H1 (cell line): Measurements from ENCODE around the gene CCL26. TPM values are rescaled to one million over a fixed set of nuclear protein-coding genes. Genes with fewer than 3 reads are reported as not detected.

ENCODE experiments used
- CTCF ChIA-PET: fragments of 300-600 bp; sonication (Branson Sonifier 250); formaldehyde crosslinking; loops from one replicate; lab custom pipeline; 2021; ENCODE audit not compliant: partially characterized antibody; lab: Charles Lee
- POLR2A ChIA-PET: fragments of 300-600 bp; sonication (Branson Sonifier 250); formaldehyde crosslinking; loops from one replicate; lab custom pipeline; 2021; ENCODE audit warnings: inconsistent platforms; ENCODE audit not compliant: partially characterized antibody; lab: Charles Lee
- DNase-seq, 2 experiments: peaks; one replicate each; pipeline versions ENCODE4 v3.0.0 to v3.0.0-alpha.2; 2010 to 2022; ENCODE audit warnings: low spot score in 2 of 2, low read depth in 1 of 2, mixed read lengths in 1 of 2
- FAIRE-seq: peaks from 2 replicates; lab custom pipeline; 2011; peaks lifted over from hg19 to GRCh38; lab: Jason Lieb, UNC
- H2AFZ ChIP-seq: 2 replicates; pipeline ENCODE4 v1.8.1; 2012; ENCODE audit warnings: low read length, inconsistent platforms
- H2AK5ac ChIP-seq: 2 replicates; pipeline ENCODE4 v1.6.1; 2013; ENCODE audit warnings: low read depth, low read length
- H2BK120ac ChIP-seq: replicated peaks from 2 replicates; pipeline ENCODE3; 2013; ENCODE audit warnings: low read depth, low read length, inconsistent platforms
- H2BK12ac ChIP-seq: 2 replicates; pipeline ENCODE4 v1.6.1; 2013; ENCODE audit warnings: low read depth, low read length
- H2BK15ac ChIP-seq: 2 replicates; pipeline ENCODE4 v1.6.1; 2013; ENCODE audit warnings: low read length
- H2BK20ac ChIP-seq: 2 replicates; pipeline ENCODE4 v1.6.1; 2013; ENCODE audit warnings: low read length
- H2BK5ac ChIP-seq: 2 replicates; pipeline ENCODE4 v1.6.1; 2013; ENCODE audit warnings: low read depth, low read length
- H3K14ac ChIP-seq: 2 replicates; pipeline ENCODE4 v1.6.1; 2013; ENCODE audit warnings: inconsistent platforms; ENCODE audit not compliant: insufficient read length
- H3K18ac ChIP-seq: 2 replicates; pipeline ENCODE4 v1.6.1; 2013; ENCODE audit warnings: low read length; ENCODE audit errors: extremely low read depth
- H3K23ac ChIP-seq: 2 replicates; pipeline ENCODE4 v1.6.1; 2013; ENCODE audit warnings: inconsistent platforms; ENCODE audit not compliant: insufficient read length
- H3K23me2 ChIP-seq: 2 replicates; pipeline ENCODE4 v1.6.1; 2013; ENCODE audit warnings: low read depth, low read length
- H3K27ac ChIP-seq: 2 replicates; pipeline ENCODE4 v1.6.1; 2011; ENCODE audit warnings: low read depth, low read length, inconsistent platforms
- H3K27me3 ChIP-seq, 4 experiments: replicated peaks in 1 of 4; 1 replicate in 1 of 4; 2 replicates in 3 of 4; pipeline versions ENCODE4 v1.6.1 to v1.8.1; 2011 to 2013; ENCODE audit warnings: low read length in 3 of 4, mild to moderate bottlenecking in 3 of 4, inconsistent platforms in 2 of 4, mixed read lengths in 2 of 4, moderate library complexity in 1 of 4; ENCODE audit not compliant: control insufficient read depth in 3 of 4, insufficient read depth in 3 of 4; ENCODE audit errors: extremely low read depth in 1 of 4
- H3K36me3 ChIP-seq, 4 experiments: 2 replicates each; pipeline versions ENCODE4 v1.6.1 to v1.8.1; 2011 to 2013; ENCODE audit warnings: mild to moderate bottlenecking in 4 of 4, low read length in 3 of 4, moderate library complexity in 2 of 4, control low read depth in 1 of 4, inconsistent platforms in 1 of 4; ENCODE audit not compliant: insufficient read depth in 4 of 4, control insufficient read depth in 2 of 4
- H3K4ac ChIP-seq: replicated peaks from 2 replicates; pipeline ENCODE3; 2013; ENCODE audit warnings: low read length, low read depth, mixed read lengths, inconsistent platforms; ENCODE audit not compliant: insufficient read length
- H3K4me1 ChIP-seq, 4 experiments: replicated peaks in 1 of 4; 1 replicate in 1 of 4; 2 replicates in 3 of 4; pipeline versions ENCODE4 v1.6.1 to v1.8.1; 2011 to 2013; ENCODE audit warnings: low read length in 3 of 4, inconsistent platforms in 2 of 4, mixed read lengths in 1 of 4; ENCODE audit not compliant: insufficient read depth in 4 of 4, control insufficient read depth in 3 of 4
- H3K4me2 ChIP-seq, 2 experiments: 2 replicates each; pipeline versions ENCODE4 v1.6.1 to v1.8.1; 2011 to 2013; ENCODE audit warnings: low read depth in 2 of 2, low read length in 2 of 2, control low read depth in 1 of 2, inconsistent platforms in 1 of 2, mild to moderate bottlenecking in 1 of 2; ENCODE audit not compliant: insufficient read depth in 1 of 2
- H3K4me3 ChIP-seq, 4 experiments: fragments of 200-600, 300-600 bp in 1 of 4; sonication (generic), shearing (Covaris generic), sonication (Bioruptor Twin) in 1 of 4; 2 replicates each; pipeline versions ENCODE4 v1.5.1 to v1.8.1; 2011 to 2016; ENCODE audit warnings: low read length in 4 of 4, low read depth in 3 of 4, control low read depth in 2 of 4, inconsistent platforms in 2 of 4, mild to moderate bottlenecking in 2 of 4, mixed read lengths in 1 of 4, moderate library complexity in 1 of 4; ENCODE audit not compliant: insufficient read depth in 2 of 4; ENCODE audit errors: extremely low read depth in 1 of 4
- H3K56ac ChIP-seq: replicated peaks from 2 replicates; pipeline ENCODE3; 2013; ENCODE audit warnings: low read depth, mild to moderate bottlenecking, mixed read lengths, low read length, inconsistent platforms; ENCODE audit not compliant: insufficient read length
- H3K79me1 ChIP-seq: 2 replicates; pipeline ENCODE4 v1.6.1; 2013; ENCODE audit warnings: low read depth, low read length, control low read depth
- H3K79me2 ChIP-seq, 2 experiments: 2 replicates each; pipeline versions ENCODE4 v1.6.1 to v1.8.1; 2012 to 2013; ENCODE audit warnings: low read length in 2 of 2, mild to moderate bottlenecking in 2 of 2, inconsistent platforms in 1 of 2; ENCODE audit not compliant: insufficient read depth in 2 of 2, control insufficient read depth in 1 of 2
- H3K9ac ChIP-seq, 4 experiments: replicated peaks in 1 of 4; 1 replicate in 1 of 4; 2 replicates in 3 of 4; pipeline versions ENCODE4 v1.6.1 to v1.8.1; 2011 to 2013; ENCODE audit warnings: low read depth in 3 of 4, low read length in 3 of 4, control low read depth in 2 of 4, mild to moderate bottlenecking in 2 of 4, moderate library complexity in 2 of 4, inconsistent platforms in 1 of 4; ENCODE audit errors: extremely low read depth in 1 of 4
- H3K9me3 ChIP-seq, 2 experiments: 2 replicates each; pipeline versions ENCODE4 v1.6.1 to v1.8.1; 2012 to 2013; ENCODE audit warnings: mild to moderate bottlenecking in 2 of 2, moderate library complexity in 2 of 2, control low read depth in 1 of 2, inconsistent platforms in 1 of 2, low read depth in 1 of 2, low read length in 1 of 2, mixed read lengths in 1 of 2; ENCODE audit not compliant: insufficient read depth in 2 of 2
- H4K20me1 ChIP-seq, 2 experiments: replicated peaks in 1 of 2; 2 replicates each; pipeline versions ENCODE3 to v1.8.1; 2011 to 2013; ENCODE audit warnings: inconsistent platforms in 2 of 2, low read length in 2 of 2, mild to moderate bottlenecking in 1 of 2; ENCODE audit not compliant: insufficient read depth in 2 of 2, control insufficient read depth in 1 of 2
- H4K5ac ChIP-seq: 2 replicates; pipeline ENCODE4 v1.6.1; 2013; ENCODE audit warnings: low read length, low read depth, mixed read lengths, inconsistent platforms; ENCODE audit not compliant: insufficient read length
- H4K8ac ChIP-seq: 2 replicates; pipeline ENCODE4 v1.8.0; 2013; ENCODE audit warnings: mild to moderate bottlenecking, moderate library complexity, low read length, inconsistent platforms; ENCODE audit not compliant: insufficient read depth; ENCODE audit errors: extremely low read depth
- H4K91ac ChIP-seq: replicated peaks from 2 replicates; pipeline ENCODE3; 2013; ENCODE audit warnings: low read length, mixed read lengths, inconsistent platforms; ENCODE audit not compliant: insufficient read length
- BCL11A ChIP-seq, 2 experiments: IDR thresholded peaks; one replicate each; pipeline ENCODE4 v1.6.1; 2011; ENCODE audit warnings: low read depth in 2 of 2, low read length in 2 of 2, mild to moderate bottlenecking in 2 of 2
- KDM4A ChIP-seq: IDR thresholded peaks from one replicate; pipeline ENCODE4 v1.7.1; 2012; ENCODE audit warnings: low read depth, mild to moderate bottlenecking, moderate library complexity, low read length, inconsistent platforms; ENCODE audit not compliant: severe bottlenecking
- MAFK ChIP-seq: IDR thresholded peaks from 2 replicates; pipeline ENCODE4 v1.6.1; 2012; ENCODE audit warnings: low read depth, mild to moderate bottlenecking, improper control_type of control experiment, low read length
- NANOG ChIP-seq: IDR thresholded peaks from 2 replicates; pipeline ENCODE4 v1.6.1; 2011; ENCODE audit warnings: low read length, low read depth, mild to moderate bottlenecking, inconsistent platforms; ENCODE audit not compliant: insufficient read depth, poor library complexity, severe bottlenecking
- RBBP5 ChIP-seq: IDR thresholded peaks from 2 replicates; pipeline ENCODE4 v1.7.1; 2012; ENCODE audit warnings: low read depth, mild to moderate bottlenecking, inconsistent platforms, low read length, moderate library complexity, borderline replicate concordance
- SIN3A ChIP-seq, 2 experiments: IDR thresholded peaks in 1 of 2; conservative IDR thresholded peaks in 1 of 2; 2 replicates each; pipeline ENCODE4 v1.6.1; 2011 to 2012; ENCODE audit warnings: low read length in 2 of 2, improper control_type of control experiment in 1 of 2, low read depth in 1 of 2, mild to moderate bottlenecking in 1 of 2
- SP1 ChIP-seq: IDR thresholded peaks from 2 replicates; pipeline ENCODE4 v1.6.1; 2011; ENCODE audit warnings: low read depth, low read length
- TAF7 ChIP-seq: optimal IDR thresholded peaks from 2 replicates; pipeline ENCODE3; 2011; ENCODE audit warnings: low read depth, mild to moderate bottlenecking, inconsistent platforms, low read length, moderate library complexity, borderline replicate concordance
- WGBS, 2 experiments: shearing (Covaris generic) in 1 of 2; methylation state at CpG; one replicate each; pipeline versions ENCODE4 v1.1.6 to v1.1.7; 2013 to 2015; ENCODE audit warnings: low lambda C conversion rate in 2 of 2, mixed read lengths in 2 of 2, inconsistent platforms in 1 of 2, low coverage in 1 of 2, missing lambda C conversion rate in 1 of 2; ENCODE audit not compliant: insufficient replicate concordance in 2 of 2, insufficient coverage in 1 of 2, insufficient read length in 1 of 2; ENCODE audit errors: extremely low coverage in 1 of 2, missing lambda C conversion rate in 1 of 2; 5-methylcytosine and 5-hydroxymethylcytosine counted together
- polyA plus RNA-seq, 7 experiments: library from polyadenylated mRNA; depleted of rRNA in 3 of 7; stranded (reverse) in 5 of 7; unstranded in 2 of 7; fragments of >200 nt in 5 of 7; fragments of 200-250 nt in 2 of 7; gene quantifications; 1 replicate in 5 of 7; 2 replicates in 1 of 7; 4 replicates in 1 of 7; pipeline versions ENCODE4 v1.2.1 to v1.2.3, GENCODE V29; 2011 to 2013; ENCODE audit warnings: missing spikeins in 2 of 7, mixed read lengths in 2 of 7
- total RNA-seq: library from RNA; stranded (reverse); fragmentation: NEBNext Ultra II Directional; extraction: Animal tissue kit (Norgen Biotek cat#: 25700); gene quantifications from 2 replicates; pipeline ENCODE4 v1.2.1, GENCODE V29; 2021

CCL26 gene
- total and polyA plus RNA-seq, 2 of the 8 experiments (the other 6 are each of a cell fraction or from before 2014, with no cell fraction given): 8.7 to 14.9 TPM

DNA sequence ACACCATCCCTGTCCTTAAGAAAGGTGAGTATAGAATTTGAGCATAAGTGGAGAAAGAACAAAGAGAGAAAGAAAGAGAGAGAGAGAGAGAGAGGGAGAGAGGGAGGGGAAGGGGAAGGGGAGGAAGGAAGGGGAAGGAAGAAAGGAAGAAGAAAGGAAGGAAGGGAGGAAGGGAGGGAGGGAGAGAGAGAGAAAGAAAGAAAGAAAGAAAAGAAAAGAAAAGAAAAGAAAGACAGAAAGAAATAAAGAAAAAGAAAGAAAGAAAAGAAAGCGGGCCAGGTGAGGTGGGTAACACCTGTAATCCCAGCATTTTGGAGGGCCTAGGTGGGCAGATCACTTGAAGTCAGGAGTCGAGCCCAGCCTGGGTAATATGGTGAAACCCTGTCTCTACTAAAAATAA lies 21.7 kb upstream of the CCL26 start:
- POLR2A ChIA-PET: no interaction called here
- Histone ChIP-seq H2BK5ac (no peak overlapping the region), H2AFZ (no peak overlapping the region), H3K23me2 (no peaks in the 10 kb centered on the region), H3K56ac (no peak overlapping the region), H3K27me3 (no peaks in the 10 kb centered on the region), H3K14ac (no peak overlapping the region), H3K4me1 (peaks cover 4 to 8% (median 5%) of the 10 kb centered on the region in 4 experiments; a peak in 5 of 7 replicates), H3K36me3 (peaks cover 0 to 4% (median 0%) of the 10 kb centered on the region in 4 experiments; a peak in 2 of 8 replicates), H3K4me2 (no peak overlapping the region), H2BK15ac (no peak overlapping the region), H3K23ac (no peak overlapping the region), H3K9me3 (no peaks in the 10 kb centered on the region), H3K18ac (no peak overlapping the region), H2BK12ac (no peak overlapping the region), H2AK5ac (no peak overlapping the region), H3K79me1 (no peaks in the 10 kb centered on the region), H2BK120ac (no peak overlapping the region), H4K8ac (no peak overlapping the region), H3K27ac (no peak overlapping the region), H4K5ac (no peak overlapping the region), H3K79me2 (no peaks in the 10 kb centered on the region), H3K9ac (no peak overlapping the region), H3K4me3 (no peak overlapping the region), H4K20me1 (no peaks in the 10 kb centered on the region), H4K91ac (no peak overlapping the region), H3K4ac (no peak overlapping the region), H2BK20ac (no peak overlapping the region)
- 89% methylated on average over 1 of the region's 2 CpGs; no CpG with 5 or more reads in 1 of the 2 experiments for WGBS, 2 experiments
- no peak for DNase-seq
- CTCF ChIA-PET: no interaction called here
- FAIRE-seq: no peak
- no peak for TF ChIP-seq MAFK
- no peak for TF ChIP-seq SIN3A (conservative IDR thresholded peaks at IDR 0.05 in 1 of 2, IDR thresholded peaks at IDR 0.05 in 1 of 2; ENCODE audit: low read depth in 1 of 2, low read length in 2 of 2)
- no peak for TF ChIP-seq KDM4A
- no peak for TF ChIP-seq BCL11A (IDR thresholded peaks at IDR 0.05; ENCODE audit: low read depth in 2 of 2, low read length in 2 of 2)
- no peak for TF ChIP-seq NANOG
- no peak for TF ChIP-seq RBBP5
- no peak for TF ChIP-seq SP1
- TF ChIP-seq TAF7: no peak
